Right lobe of liver (tissue), 6 donors: ENCODE results near the gene FKBP15. TPM values are rescaled to one million over a fixed set of nuclear protein-coding genes. Genes with fewer than 3 reads are reported as not detected.
"Not testable (repeated sequence)": the region's sequence is repeated elsewhere in the genome, so short reads cannot be mapped to it uniquely, and the experiment has no call there.

Source experiments
- ATAC-seq, 4 donors: fragments of 200-7000 bp; cut with Tn5 transposase; one replicate each; pipeline ENCODE4 v1.9.1; 2020; ENCODE audit warnings: mild to moderate bottlenecking in 4 of 4, moderate library complexity in 4 of 4
- DNase-seq, 3 donors: peaks; one replicate each; pipeline ENCODE4 v3.0.0-alpha.2; 2020
- H3K27ac ChIP-seq, 3 donors: fragments of 200-600 bp; one replicate each; pipeline ENCODE4 v1.8.0; 2022
- H3K27me3 ChIP-seq, 2 donors: fragments of 200-600 bp; one replicate each; pipeline ENCODE4 v1.8.0; 2022
- H3K36me3 ChIP-seq, 4 donors: fragments of 200-600 bp; sonication (generic) in 1 of 4; one replicate each; pipeline versions ENCODE4 v1.5.1 to v1.8.0; 2017 to 2022; ENCODE audit warnings: control low read depth in 1 of 4
- H3K4me1 ChIP-seq, 4 donors: fragments of 200-600 bp; sonication (generic) in 1 of 4; one replicate each; pipeline versions ENCODE4 v1.5.1 to v1.8.0; 2017 to 2022; ENCODE audit warnings: control low read depth in 1 of 4
- H3K4me3 ChIP-seq, 3 donors: fragments of 200-600 bp; one replicate each; pipeline ENCODE4 v1.8.0; 2022
- H3K9me3 ChIP-seq, 4 donors: fragments of 200-600 bp; sonication (generic) in 1 of 4; one replicate each; pipeline versions ENCODE4 v1.5.1 to v1.8.0; 2017 to 2022; ENCODE audit warnings: control low read depth in 1 of 4
- CTCF ChIP-seq, 4 donors: fragments of 200-600 bp in 3 of 4; fragments of 450-650 bp in 1 of 4; IDR thresholded peaks; one replicate each; pipeline versions ENCODE4 v1.5.1 to v1.8.0; 2016 to 2022; ENCODE audit warnings: antibody characterized with exemption in 4 of 4, mild to moderate bottlenecking in 2 of 4
- POLR2A ChIP-seq: fragments of 450-650 bp; IDR thresholded peaks from one replicate; pipeline ENCODE4 v1.6.1; 2017; ENCODE audit warnings: antibody characterized with exemption, mild to moderate bottlenecking
- WGBS: methylation state at CpG from one replicate; pipeline ENCODE4 v1.1.6; 2018; ENCODE audit warnings: low coverage, low lambda C conversion rate; ENCODE audit not compliant: insufficient coverage; ENCODE audit errors: missing lambda C conversion rate; 5-methylcytosine and 5-hydroxymethylcytosine counted together
- intact Hi-C, 2 donors: fragments of 100-400 bp; cut with DNase I; formaldehyde crosslinking; loops; one replicate each; pipeline versions ENCODE4 v1.11.2 to v1.14.1; 2022
- total RNA-seq, 6 experiments: library from RNA; depleted of rRNA in 2 of 6; stranded (reverse); fragments of >200 nt in 2 of 6; fragmentation: NEBNext Ultra II Directional in 3 of 6; extraction: Animal tissue kit (Norgen Biotek cat#: 25700) in 3 of 6; gene quantifications; one replicate each; pipeline versions ENCODE4 v1.1.0 to v1.2.4, GENCODE V29; 2016 to 2023
- donor health status: DM: no; HTN: yes; CAD: no.
- donor health status: DM: no; HTN: no; CAD: no.
- donor health status: DM: no; HTN: no; CAD: no.
- donor health status: DM: no; HTN: yes; CAD: no.
- donor health status: DM: no; HTN: yes; CAD: no.

Gene FKBP15
- total RNA-seq, 6 experiments from 2014 or later = 11.1 to 17.2 (median 12.8) TPM

DNA sequence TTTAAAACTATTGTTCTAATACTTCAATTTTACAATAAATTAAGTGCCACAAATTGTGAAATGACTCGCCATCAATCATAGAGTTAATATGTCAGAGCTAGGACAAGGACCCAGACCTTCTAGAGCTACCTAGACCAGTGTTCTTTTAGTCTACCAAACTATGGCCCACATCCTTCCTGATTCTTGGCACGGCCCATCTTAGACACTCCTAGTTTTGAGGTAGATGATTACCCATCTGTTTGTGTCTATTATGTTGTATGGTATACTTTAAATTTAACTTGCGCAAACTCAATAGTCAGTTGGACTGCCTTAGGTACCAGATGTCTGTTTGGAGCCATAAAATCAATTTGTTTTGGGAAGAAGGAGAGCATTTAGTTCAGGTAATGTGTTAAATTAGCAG is 36.8 kb upstream of the FKBP15 start:
- 49% methylated on average over 3 of the region's 3 CpGs for WGBS
- TF ChIP-seq CTCF (IDR thresholded peaks at IDR 0.05) (no peak), POLR2A (no peak)
- Histone ChIP-seq H3K27me3 (no peaks in the 10 kb centered on the region), H3K27ac (peak overlapping the region; percentile 13 to 34 (median 31)), H3K9me3 (no peaks in the 10 kb centered on the region), H3K4me3 (no peak overlapping the region), H3K36me3 (peaks cover 0 to 21% (median 0%) of the 10 kb centered on the region in 4 donors), H3K4me1 (peaks cover 0 to 42% (median 19%) of the 10 kb centered on the region in 4 donors)
- intact Hi-C loops = no loop called here
- DNase-seq (no peak), ATAC-seq (peak; percentile 5 to 47 (median 12))

- Histone ChIP-seq H3K27ac (no peak overlapping the region), H3K4me3 (no peak overlapping the region), H3K9me3 (no peaks in the 10 kb centered on the region), H3K36me3 (peaks cover 0 to 16% (median 0%) of the 10 kb centered on the region in 4 donors), H3K4me1 (peaks cover 0 to 25% (median 12%) of the 10 kb centered on the region in 4 donors), H3K27me3 (no peaks in the 10 kb centered on the region)
- ATAC-seq (no peak), DNase-seq (no peak)
- 66% methylated on average over 6 of the region's 6 CpGs for WGBS
- intact Hi-C loops = no loop called here
- no peak for TF ChIP-seq POLR2A
- TF ChIP-seq CTCF (IDR thresholded peaks at IDR 0.05) = no peak
Measured at GRCh38 chr9:113255438-113255837, 34.4 kb upstream of the FKBP15 start.

DNA sequence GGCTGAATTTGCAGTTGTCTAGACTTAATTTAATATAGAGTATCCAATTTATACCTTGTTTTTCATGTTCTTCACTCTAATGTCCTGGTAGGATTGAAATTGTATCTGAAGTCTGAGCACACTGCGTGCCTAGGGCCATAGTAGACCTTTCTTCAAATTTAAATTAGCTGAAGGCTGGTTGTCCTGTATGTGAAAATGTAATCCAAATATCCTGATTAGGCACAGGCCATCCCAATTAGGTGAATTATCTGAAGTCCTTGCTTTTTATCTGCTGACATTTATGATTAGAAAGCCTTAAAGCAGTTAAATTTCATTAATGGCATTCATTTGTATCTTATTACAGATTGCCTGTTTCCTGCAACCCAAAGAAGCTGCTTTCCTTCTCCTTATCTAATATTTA is 33.9 kb upstream of the FKBP15 start:
- no peaks in the 10 kb centered on the region for H3K9me3 ChIP-seq
- H3K36me3 ChIP-seq = peaks cover 0 to 11% (median 0%) of the 10 kb centered on the region in 4 donors
- H3K4me1 ChIP-seq = peaks cover 0 to 25% (median 12%) of the 10 kb centered on the region in 4 donors
- no peaks in the 10 kb centered on the region for H3K27me3 ChIP-seq
- DNase-seq (no peak), ATAC-seq (no peak)
- TF ChIP-seq CTCF (IDR thresholded peaks at IDR 0.05) (no peak), POLR2A (no peak)
- no peak overlapping the region for H3K4me3 ChIP-seq
- WGBS = 83% methylated on average over 1 of the region's 1 CpG
- H3K27ac ChIP-seq = no peak overlapping the region
- intact Hi-C loops = no loop called here

DNA sequence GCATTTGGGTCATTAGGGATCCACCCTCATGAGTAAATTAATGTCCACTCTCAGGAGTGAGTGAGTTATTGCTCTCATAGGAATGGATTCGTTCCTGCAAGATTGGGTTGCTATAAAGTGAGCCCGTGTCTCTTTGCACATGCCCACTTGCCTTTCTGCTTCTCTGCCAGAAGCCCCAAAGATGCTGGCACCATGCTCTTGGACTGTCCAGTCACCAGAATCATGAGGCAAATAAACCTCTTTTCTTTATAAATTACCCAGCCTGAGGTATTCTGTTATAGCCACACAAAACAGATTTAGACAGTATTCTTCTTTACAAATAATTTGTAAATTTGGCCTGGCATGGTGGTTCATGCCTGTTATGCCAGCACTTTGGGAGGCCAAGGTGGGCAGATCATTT is 29.7 kb upstream of the FKBP15 start:
- no peak overlapping the region for H3K4me3 ChIP-seq
- DNase-seq (no peak), ATAC-seq (no peak)
- H3K36me3 ChIP-seq = no peaks in the 10 kb centered on the region
- intact Hi-C loops = no loop called here
- H3K27ac ChIP-seq = no peak overlapping the region
- H3K9me3 ChIP-seq = no peaks in the 10 kb centered on the region
- TF ChIP-seq POLR2A = no peak
- TF ChIP-seq CTCF (IDR thresholded peaks at IDR 0.05) = no peak
- no CpG with 5 or more reads among the region's 2 CpGs for WGBS
- no peaks in the 10 kb centered on the region for H3K27me3 ChIP-seq
- H3K4me1 ChIP-seq = no peaks in the 10 kb centered on the region

- intact Hi-C loops, H3K4me3 ChIP-seq, H3K4me1 ChIP-seq, DNase-seq, ATAC-seq, H3K36me3 ChIP-seq, H3K27me3 ChIP-seq, H3K9me3 ChIP-seq, H3K27ac ChIP-seq: not testable (repeated sequence)
- 77% methylated on average over 2 of the region's 2 CpGs for WGBS
Measured at GRCh38 chr9:113249661-113250060, 28.6 kb upstream of the FKBP15 start.
